AG09319 (cell line): Measurements from ENCODE around the gene RDM1.
"Not testable (repeated sequence)": the region's sequence is repeated elsewhere in the genome, so short reads cannot be mapped to it uniquely, and the experiment has no call there.

ENCODE experiments used
- DNase-seq: peaks from one replicate; pipeline ENCODE4 v3.0.0-alpha.2; 2010; ENCODE audit warnings: low read depth; ENCODE audit errors: extremely low read depth
- TF ChIP-seq, protein P1 (sequence below): IDR thresholded peaks from 2 replicates; pipeline ENCODE4 v1.5.1; 2011; ENCODE audit warnings: low read depth, mild to moderate bottlenecking, inconsistent platforms, low read length, moderate library complexity

The RDM1 gene

DNA sequence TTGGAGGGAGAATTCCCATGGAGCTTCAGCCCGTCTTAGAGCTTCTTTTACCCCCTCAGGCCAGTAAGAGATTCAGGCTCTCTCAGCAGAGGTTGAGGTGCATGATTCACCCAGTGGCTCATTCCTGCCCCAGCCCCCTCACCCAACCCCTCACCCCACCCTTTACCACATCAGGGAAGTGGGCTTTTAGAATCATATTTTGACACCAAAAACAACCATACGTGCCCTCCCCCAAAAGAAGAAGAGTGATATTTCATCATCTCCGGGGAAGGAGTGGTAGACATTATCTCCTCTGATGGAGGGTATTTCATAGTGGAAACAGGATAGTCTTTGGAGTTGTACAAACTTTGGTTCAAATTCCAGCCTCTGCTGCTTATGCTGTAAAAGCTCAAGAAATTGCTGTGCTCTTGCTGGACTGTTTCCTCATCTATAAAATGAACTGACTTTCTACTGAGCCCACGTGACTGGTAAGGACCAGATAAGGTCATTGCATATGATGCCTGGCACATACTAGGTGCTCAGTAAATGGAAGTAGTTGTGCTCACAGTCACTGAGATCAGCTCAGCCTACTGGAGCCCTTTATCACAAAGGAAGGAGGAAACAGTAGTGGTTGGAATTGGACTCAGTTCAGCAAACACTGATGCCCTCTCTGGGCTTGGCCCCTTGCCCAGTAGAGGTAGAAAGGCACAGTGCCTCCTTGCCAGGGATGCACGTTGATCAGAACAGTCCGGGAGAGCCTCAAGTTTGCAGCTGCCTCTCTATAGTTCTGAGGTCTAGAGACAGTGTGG, 32.1 kb downstream of the RDM1 start:
- DNase-seq = no peak
- TF ChIP-seq, protein P1, sequence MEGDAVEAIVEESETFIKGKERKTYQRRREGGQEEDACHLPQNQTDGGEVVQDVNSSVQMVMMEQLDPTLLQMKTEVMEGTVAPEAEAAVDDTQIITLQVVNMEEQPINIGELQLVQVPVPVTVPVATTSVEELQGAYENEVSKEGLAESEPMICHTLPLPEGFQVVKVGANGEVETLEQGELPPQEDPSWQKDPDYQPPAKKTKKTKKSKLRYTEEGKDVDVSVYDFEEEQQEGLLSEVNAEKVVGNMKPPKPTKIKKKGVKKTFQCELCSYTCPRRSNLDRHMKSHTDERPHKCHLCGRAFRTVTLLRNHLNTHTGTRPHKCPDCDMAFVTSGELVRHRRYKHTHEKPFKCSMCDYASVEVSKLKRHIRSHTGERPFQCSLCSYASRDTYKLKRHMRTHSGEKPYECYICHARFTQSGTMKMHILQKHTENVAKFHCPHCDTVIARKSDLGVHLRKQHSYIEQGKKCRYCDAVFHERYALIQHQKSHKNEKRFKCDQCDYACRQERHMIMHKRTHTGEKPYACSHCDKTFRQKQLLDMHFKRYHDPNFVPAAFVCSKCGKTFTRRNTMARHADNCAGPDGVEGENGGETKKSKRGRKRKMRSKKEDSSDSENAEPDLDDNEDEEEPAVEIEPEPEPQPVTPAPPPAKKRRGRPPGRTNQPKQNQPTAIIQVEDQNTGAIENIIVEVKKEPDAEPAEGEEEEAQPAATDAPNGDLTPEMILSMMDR = no peak

DNA sequence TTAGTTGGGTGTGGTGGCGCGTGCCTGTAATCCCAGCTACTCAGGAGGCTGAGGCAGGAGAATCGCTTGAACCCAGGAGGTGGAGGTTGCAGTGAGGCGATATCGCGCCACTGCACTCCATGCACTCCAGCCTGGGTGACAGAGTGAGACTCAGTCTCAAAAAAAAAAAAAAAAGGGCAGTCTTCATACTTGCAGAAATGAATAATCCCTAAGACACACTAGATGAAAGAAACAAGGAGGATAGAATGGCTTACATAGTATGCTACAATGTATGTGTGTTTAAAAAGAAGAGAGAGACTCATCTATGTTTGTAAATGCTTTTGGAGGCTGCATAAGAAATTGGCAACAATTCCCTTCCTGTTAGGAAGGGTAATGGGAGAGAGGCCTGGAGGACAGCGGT, 32.8 kb downstream of the RDM1 start:
- not testable (repeated sequence) for DNase-seq

DNA sequence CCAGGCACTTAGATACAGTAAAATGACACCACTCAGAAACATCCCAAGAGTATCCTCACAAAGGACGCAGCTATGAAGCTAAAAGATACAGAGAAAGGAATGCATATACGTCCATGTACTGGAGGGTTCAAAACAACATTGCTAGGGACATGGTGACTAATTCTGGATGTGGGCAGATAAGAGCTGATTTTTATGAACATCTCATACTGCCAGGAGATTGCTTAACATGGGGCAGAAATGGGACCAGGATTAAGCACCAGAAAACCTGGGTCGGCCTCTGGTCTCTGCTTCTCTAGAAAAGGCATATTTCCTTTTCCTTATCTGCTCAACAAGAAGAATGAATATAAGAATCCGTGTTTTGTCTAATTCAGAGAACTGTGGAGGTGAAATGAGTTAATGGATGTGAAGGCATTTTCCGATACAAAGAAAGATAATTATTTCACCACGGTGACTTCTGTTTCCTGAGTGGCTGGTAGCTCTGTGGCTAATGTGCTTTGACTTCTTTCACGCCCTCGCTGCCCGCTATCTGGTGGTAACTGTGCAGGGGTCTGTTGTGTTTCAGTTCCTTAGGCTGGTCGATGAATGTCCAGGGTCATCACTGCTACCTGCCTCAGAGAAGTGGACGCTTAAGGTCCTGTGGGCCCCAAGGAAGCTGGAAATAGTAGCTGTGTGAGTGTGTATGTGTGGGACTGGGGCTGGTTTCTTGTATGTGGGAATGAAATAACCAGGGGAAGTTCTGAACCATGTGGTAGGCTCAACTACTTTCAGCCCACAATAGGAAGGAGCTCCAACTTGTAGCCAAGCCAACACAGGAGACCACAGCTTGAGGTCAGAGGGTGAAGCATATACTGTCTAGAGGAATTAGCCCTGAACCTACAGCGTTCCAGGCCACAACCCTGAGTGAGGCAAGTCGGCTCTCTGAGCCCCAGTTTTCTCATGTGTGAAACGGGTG, 34.7 kb downstream of the RDM1 start:
- DNase-seq = no peak
- TF ChIP-seq, protein P1 = no peak

DNA sequence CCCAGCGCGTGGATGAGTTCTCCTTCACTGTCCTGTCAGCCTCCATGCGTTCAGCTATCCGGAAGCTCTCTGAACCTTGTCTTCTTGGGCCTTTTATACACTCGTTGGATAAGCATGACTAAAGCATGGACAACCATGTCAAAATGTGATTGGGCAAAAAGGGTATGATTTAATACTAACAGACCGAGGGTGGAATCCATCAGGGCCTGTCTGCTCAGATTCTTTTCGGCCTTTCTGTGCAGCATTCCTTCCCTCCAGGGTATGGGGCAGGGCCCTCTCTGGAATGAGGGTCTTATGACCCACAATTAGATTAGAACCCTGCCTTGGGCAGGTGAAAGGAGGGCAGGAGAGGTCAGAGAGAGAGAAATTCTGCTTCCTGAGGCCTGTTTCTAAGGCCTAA, 36.4 kb downstream of the RDM1 start:
- DNase-seq = no peak
- TF ChIP-seq, protein P1 = no peak

DNA sequence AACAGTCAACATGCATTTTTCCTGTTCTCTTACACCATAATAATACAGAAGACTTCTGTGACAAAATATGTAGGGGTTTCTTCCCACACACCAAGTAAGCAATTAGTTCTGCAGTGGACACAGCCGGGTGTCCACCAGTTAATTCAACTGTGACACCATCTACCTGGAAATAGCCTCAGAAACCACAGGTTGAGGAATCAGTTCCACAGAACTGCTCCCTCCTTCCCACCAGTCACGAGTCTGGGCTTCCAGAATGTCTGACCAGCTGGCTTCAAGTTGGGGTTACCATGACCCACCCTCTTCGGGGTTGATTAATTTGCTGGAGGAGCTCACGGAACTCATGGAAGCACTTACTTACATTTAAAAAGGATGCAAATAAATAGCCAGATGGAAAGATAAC, 36.8 kb downstream of the RDM1 start:
- TF ChIP-seq, protein P1 = no peak
- no peak for DNase-seq

DNA sequence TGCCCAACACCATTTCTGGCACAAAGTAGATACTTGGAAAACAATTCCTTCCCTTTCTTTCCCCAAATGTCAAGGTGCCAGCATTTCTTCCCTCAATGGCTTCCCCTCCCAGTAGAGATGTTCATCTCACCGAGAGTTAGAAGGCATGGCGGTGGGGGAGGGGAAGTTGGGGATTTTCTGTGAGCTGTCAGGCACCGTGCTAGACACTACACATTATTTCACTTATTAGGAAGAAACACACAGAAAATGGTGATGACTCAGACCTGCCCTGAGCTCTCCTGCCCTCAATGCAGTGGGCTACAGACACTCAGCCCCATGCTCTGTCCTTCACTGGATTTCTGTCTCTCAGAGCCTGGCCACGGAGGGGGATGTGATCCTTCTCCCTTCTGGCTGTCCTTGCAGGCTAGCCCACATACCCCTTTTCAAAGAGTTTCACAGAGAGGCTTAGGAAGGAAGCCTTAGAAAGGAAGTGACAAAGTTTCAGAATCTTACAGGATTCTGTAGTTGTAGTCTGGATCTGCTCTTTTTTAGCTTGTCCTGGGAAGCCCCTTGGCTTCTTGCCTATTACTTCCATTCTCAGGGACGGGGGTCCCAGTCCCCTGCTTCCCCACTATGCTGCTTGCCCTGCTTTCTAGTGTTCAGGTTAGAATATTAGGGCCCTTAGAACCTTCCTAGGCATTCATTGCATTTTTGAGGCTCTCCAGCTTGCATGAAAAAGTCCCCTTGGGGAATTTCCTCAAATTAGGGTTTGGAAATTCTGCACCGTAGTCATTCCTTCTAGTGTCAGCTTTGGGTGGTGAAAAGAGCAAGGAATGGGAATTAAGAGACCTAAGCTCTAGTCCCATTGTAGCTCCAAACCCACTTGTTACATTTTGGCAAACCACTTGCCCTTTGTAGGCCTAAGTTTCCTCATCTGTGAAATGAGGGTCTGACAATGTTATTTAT, 38.2 kb downstream of the RDM1 start:
- TF ChIP-seq, protein P1 = no peak
- no peak for DNase-seq

DNA sequence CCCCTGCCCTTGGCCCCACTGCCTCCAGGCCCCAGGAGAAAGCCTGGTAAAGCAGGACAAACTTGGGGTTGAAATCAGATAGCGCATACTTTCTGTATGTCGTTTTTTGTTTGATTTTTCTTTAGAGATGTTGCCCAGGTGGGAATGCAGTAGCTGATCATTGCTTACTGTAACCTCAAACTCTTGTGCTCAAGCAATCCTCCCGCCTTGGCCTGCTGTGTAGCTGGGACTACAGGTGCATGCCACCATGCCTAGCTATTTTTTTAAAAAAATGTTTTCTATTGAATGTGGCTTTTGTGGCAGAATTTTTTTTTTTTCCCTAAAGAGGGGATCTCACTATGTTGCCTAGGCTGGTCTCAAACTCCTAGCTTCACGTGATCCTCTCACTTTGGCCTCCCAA, 39.3 kb downstream of the RDM1 start:
- DNase-seq = no peak
- TF ChIP-seq, protein P1 = no peak
